Upper lobe of left lung (tissue), 6 donors: ENCODE measurements around the gene STAC3. TPM values are rescaled to one million over a fixed set of nuclear protein-coding genes. Genes with fewer than 3 reads are reported as not detected.
A peak's percentile ranks its signal among the peaks of the same experiment; 100 is the strongest.

Source experiments
- ATAC-seq, 2 donors: fragments of 200-7000 bp; cut with Tn5 transposase; one replicate each; pipeline ENCODE4 v1.9.1; 2022; ENCODE audit warnings: mild to moderate bottlenecking in 2 of 2, moderate library complexity in 2 of 2; ENCODE audit not compliant: low FRiP score in 2 of 2
- DNase-seq, 2 donors: peaks; one replicate each; pipeline ENCODE4 v3.0.0-alpha.2; 2019 to 2020
- H3K27ac ChIP-seq, 4 donors: fragments of 200-600 bp; sonication (generic); one replicate each; pipeline ENCODE4 v1.5.1; 2016 to 2019
- H3K27me3 ChIP-seq, 4 donors: fragments of 200-600 bp; sonication (generic); one replicate each; pipeline ENCODE4 v1.5.1; 2017 to 2019
- H3K36me3 ChIP-seq, 4 donors: fragments of 200-600 bp; sonication (generic); one replicate each; pipeline ENCODE4 v1.5.1; 2016 to 2019
- H3K4me1 ChIP-seq, 4 donors: fragments of 200-600 bp; sonication (generic); one replicate each; pipeline ENCODE4 v1.5.1; 2018 to 2019
- H3K4me3 ChIP-seq, 4 donors: fragments of 200-600 bp; sonication (generic); one replicate each; pipeline ENCODE4 v1.5.1; 2017 to 2019; ENCODE audit warnings: mild to moderate bottlenecking in 2 of 4, moderate library complexity in 1 of 4
- H3K9me3 ChIP-seq, 4 donors: fragments of 200-600 bp; sonication (generic); one replicate each; pipeline ENCODE4 v1.5.1; 2018 to 2019
- EP300 ChIP-seq, 4 donors: sonication (generic); formaldehyde crosslinking; IDR thresholded peaks; one replicate each; pipeline ENCODE4 v1.5.1; 2017; ENCODE audit warnings: antibody characterized with exemption in 4 of 4, control low read depth in 2 of 4
- POLR2A ChIP-seq, 4 donors: fragments of 450-650 bp; IDR thresholded peaks; one replicate each; pipeline ENCODE4 v1.5.1; 2016 to 2017; ENCODE audit warnings: antibody characterized with exemption in 4 of 4, mild to moderate bottlenecking in 2 of 4
- POLR2AphosphoS5 ChIP-seq, 2 donors: sonication (generic); formaldehyde crosslinking; IDR thresholded peaks; one replicate each; pipeline ENCODE4 v1.5.1; 2017; ENCODE audit warnings: antibody characterized with exemption in 2 of 2
- WGBS, 2 donors: methylation state at CpG; one replicate each; pipeline ENCODE4 v1.1.5; 2017 to 2018; 5-methylcytosine and 5-hydroxymethylcytosine counted together
- total RNA-seq, 6 donors: library from RNA; depleted of rRNA in 4 of 6; stranded (reverse); fragments of >200 nt in 4 of 6; gene quantifications; one replicate each; pipeline versions ENCODE4 v1.1.0 to v1.2.1, GENCODE V29; 2016 to 2021
- TF ChIP-seq, protein P1 (sequence below), 6 experiments: fragments of 450-650 bp in 4 of 6; fragments of 200-600 bp in 2 of 6; sonication (generic) in 2 of 6; IDR thresholded peaks; one replicate each; pipeline ENCODE4 v1.5.1; 2016 to 2019; ENCODE audit warnings: antibody characterized with exemption in 6 of 6
- donor health status: DM: no; HTN: no; CAD: no; lungs with moderate emphysema.
- donor health status: DM: no; HTN: yes; CAD: no; lungs with severe emphysema.

STAC3 gene
- total RNA-seq, 6 donors from 2014 or later = 4.3 to 10.5 (median 5.6) TPM

DNA sequence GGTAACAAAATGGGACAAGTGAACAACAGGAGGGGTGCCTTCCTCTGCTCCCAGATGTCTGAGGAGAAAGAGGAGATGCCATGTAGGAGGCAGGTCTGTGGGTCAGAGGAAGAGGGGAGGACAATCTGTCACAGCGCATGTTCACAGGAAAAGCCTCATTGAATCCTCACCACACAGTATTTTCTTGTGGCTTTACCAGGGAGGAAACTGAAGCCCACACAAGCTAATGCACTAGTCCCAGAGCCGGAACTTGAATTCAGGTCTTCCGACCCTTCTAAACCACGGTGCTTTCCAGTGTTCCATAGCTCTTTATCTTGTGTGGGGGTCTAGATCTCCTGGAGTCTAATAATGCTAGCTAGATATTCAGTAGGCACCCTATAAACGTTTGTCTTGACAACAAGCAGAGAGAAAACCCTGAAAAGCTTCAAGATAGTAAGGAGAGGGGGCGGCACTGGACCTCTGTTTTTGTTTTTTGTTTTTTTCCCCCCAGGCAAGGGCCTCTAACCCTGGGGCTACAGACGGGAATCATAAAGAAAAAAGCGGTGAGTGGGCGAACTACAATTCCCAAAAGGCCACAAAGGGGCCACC lies 21.8 kb downstream of the STAC3 start:
- Histone ChIP-seq H3K27ac (peak overlapping the region; percentile 79 to 90 (median 84)), H3K9me3 (no peaks in the 10 kb centered on the region), H3K36me3 (peaks cover 0 to 33% (median 28%) of the 10 kb centered on the region in 4 donors), H3K27me3 (peaks cover 0 to 31% (median 17%) of the 10 kb centered on the region in 4 donors), H3K4me3 (peak overlapping the region in 3 of 4 donors; percentile 54 to 69 (median 64)), H3K4me1 (peaks cover 36 to 49% (median 44%) of the 10 kb centered on the region in 4 donors)
- no peak for TF ChIP-seq EP300 (IDR thresholded peaks at IDR 0.05)
- TF ChIP-seq, protein P1, sequence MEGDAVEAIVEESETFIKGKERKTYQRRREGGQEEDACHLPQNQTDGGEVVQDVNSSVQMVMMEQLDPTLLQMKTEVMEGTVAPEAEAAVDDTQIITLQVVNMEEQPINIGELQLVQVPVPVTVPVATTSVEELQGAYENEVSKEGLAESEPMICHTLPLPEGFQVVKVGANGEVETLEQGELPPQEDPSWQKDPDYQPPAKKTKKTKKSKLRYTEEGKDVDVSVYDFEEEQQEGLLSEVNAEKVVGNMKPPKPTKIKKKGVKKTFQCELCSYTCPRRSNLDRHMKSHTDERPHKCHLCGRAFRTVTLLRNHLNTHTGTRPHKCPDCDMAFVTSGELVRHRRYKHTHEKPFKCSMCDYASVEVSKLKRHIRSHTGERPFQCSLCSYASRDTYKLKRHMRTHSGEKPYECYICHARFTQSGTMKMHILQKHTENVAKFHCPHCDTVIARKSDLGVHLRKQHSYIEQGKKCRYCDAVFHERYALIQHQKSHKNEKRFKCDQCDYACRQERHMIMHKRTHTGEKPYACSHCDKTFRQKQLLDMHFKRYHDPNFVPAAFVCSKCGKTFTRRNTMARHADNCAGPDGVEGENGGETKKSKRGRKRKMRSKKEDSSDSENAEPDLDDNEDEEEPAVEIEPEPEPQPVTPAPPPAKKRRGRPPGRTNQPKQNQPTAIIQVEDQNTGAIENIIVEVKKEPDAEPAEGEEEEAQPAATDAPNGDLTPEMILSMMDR (IDR thresholded peaks at IDR 0.05) = peak in 4 of 6 experiments; percentile 6 to 39 (median 32)
- WGBS, 2 donors = 8 to 11% methylated on average over 9 of the region's 9 CpGs
- no peak for ATAC-seq
- DNase-seq = no peak

DNA sequence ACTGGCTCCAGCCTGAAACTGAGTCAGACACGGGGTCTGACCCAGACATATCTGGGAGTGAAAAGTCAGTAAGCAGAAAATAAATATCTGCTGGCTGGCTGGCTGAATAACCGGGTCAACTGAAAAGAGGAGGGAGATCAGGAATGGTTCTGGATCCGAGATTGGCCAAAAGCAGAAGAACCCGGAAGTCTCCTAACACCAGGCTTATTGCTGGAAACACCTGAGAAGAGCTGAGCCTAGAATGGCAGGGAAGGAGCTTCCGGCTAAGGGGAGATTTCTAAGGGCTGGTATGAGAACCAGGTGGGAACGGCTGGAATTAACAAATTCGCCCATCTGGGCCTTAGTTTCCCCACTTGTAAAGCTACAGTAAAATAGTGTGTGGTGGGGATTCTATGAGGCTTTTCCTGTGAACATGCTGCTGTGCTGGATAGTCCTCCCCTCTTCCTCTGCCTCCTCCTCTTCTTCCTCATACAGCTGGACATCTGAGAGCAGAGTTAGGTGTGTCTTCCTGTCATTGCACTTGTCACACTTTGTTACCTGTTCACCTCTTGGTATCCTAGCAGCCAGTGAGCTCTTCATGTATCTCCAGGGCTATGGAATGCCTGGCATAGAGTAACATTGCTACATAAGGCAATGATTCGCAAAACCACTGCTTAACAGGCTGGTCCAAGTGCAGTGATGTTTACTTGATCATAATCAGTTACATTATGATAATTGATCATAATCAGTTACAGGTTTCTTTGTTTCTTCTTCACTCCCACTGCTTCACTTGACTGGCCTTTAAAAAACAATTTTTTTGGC lies 23.5 kb downstream of the STAC3 start:
- Histone ChIP-seq H3K27ac (no peak overlapping the region), H3K36me3 (peaks cover 0 to 16% (median 12%) of the 10 kb centered on the region in 4 donors), H3K9me3 (no peaks in the 10 kb centered on the region), H3K4me1 (peaks cover 36 to 48% (median 42%) of the 10 kb centered on the region in 4 donors), H3K4me3 (no peak overlapping the region), H3K27me3 (peaks cover 0 to 47% (median 25%) of the 10 kb centered on the region in 4 donors)
- TF ChIP-seq, protein P1 (IDR thresholded peaks at IDR 0.05) = no peak
- no peak for TF ChIP-seq POLR2AphosphoS5 (IDR thresholded peaks at IDR 0.05)
- TF ChIP-seq EP300 (IDR thresholded peaks at IDR 0.05) = no peak
- TF ChIP-seq POLR2A (IDR thresholded peaks at IDR 0.05) = no peak
- 45 to 52% methylated on average over 7 of the region's 8 CpGs for WGBS, 2 donors
- DNase-seq (no peak), ATAC-seq (no peak)

DNA sequence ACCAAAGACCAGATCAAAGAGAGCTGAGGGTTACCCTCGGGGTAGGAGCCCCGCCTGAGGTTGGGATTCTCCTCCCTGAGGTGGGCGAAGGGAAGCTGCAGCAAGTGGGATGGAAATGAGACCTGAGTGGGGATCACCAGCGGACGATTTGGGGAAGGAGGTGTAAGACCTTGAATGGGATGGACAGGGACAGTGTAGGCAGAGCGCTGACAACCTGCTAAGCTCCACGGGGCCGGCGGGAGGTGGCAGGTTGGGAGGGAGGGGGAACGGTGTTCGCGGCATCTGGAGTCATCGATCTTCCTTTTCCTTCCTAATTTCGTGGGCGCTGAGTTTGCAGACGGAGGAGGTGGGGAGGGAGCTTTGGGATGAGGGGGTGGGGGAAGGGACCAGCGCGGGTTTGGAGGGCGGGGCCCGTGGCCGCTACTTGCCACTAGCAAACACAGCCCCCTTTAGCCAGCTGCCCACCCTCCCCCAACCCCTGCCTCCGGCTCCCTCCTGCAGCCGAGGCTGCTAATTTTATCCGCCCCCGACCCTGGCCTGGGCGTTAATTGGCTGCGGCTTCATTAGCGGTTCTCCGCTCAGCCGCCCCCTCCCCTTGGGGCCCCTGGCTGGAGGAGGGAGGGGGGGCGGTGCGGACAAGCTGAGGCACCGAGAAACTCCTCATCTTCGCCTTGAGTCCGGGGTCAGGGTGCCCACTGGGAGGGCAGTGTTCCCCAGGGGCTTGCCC lies 24.2 kb downstream of the STAC3 start:
- H3K27ac ChIP-seq = no peak overlapping the region
- H3K36me3 ChIP-seq = peaks cover 0 to 9% (median 5%) of the 10 kb centered on the region in 4 donors
- H3K27me3 ChIP-seq = peaks cover 0 to 55% (median 27%) of the 10 kb centered on the region in 4 donors
- H3K9me3 ChIP-seq = no peaks in the 10 kb centered on the region
- 11 to 16% methylated on average over 27 to 32 of the region's 35 CpGs for WGBS, 2 donors
- TF ChIP-seq, protein P1 (IDR thresholded peaks at IDR 0.05) = no peak
- TF ChIP-seq EP300 (IDR thresholded peaks at IDR 0.05) (no peak), POLR2AphosphoS5 (IDR thresholded peaks at IDR 0.05) (no peak), POLR2A (IDR thresholded peaks at IDR 0.05) (no peak)
- peak in 1 of 2 donors; percentile 57 for DNase-seq
- H3K4me3 ChIP-seq = no peak overlapping the region
- peaks cover 36 to 48% (median 42%) of the 10 kb centered on the region in 4 donors for H3K4me1 ChIP-seq
- ATAC-seq = no peak

DNA sequence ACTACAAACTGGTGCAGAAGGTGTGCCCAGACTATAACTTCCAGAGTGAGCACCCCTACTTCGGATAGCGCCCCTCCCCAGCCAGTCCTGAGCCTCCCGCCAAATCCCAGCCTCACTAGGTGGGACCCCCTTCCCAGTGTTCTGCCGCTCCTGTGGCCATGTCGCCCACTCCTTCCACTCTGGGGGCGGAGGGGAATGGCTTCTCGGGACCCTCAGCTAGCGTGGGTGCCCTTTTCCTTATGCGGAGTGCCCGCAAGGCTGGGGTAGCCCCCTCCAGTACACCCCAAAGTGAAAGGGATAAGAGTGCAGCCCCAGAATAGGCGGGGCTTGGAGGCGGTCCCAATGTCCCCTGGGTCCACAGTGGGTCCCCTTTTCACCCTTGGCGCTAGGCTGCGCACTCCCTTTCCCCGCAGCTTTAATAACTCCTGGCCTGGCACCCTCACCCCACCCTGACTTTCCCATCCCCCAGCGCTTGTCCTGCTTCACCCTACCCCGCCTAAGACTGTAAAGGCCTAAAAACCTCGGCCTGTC lies 25.2 kb downstream of the STAC3 start:
- DNase-seq = no peak
- no peaks in the 10 kb centered on the region for H3K36me3 ChIP-seq
- WGBS, 2 donors = 37 to 38% methylated on average over 18 of the region's 18 CpGs
- TF ChIP-seq POLR2A (IDR thresholded peaks at IDR 0.05) = no peak
- TF ChIP-seq POLR2AphosphoS5 (IDR thresholded peaks at IDR 0.05) = no peak
- TF ChIP-seq EP300 (IDR thresholded peaks at IDR 0.05) = no peak
- TF ChIP-seq, protein P1 (IDR thresholded peaks at IDR 0.05) = no peak
- H3K4me3 ChIP-seq = no peak overlapping the region
- no peak for ATAC-seq
- H3K27me3 ChIP-seq = peaks cover 0 to 65% (median 35%) of the 10 kb centered on the region in 4 donors
- peaks cover 31 to 45% (median 36%) of the 10 kb centered on the region in 4 donors for H3K4me1 ChIP-seq
- H3K9me3 ChIP-seq = no peaks in the 10 kb centered on the region
- no peak overlapping the region for H3K27ac ChIP-seq
